22Rv1 (cell line): Measurements from ENCODE around the gene FOXP4.

Experiments used
- ZFX ChIP-seq: fragments of 450-650 bp; IDR thresholded peaks from 2 replicates; pipeline ENCODE4 v1.6.1; 2017; ENCODE audit warnings: antibody characterized with exemption, borderline replicate concordance
- TF ChIP-seq, protein P1 (sequence below): fragments of 450-650 bp; IDR thresholded peaks from 2 replicates; pipeline ENCODE4 v1.5.1; 2017; ENCODE audit warnings: mild to moderate bottlenecking

DNA sequence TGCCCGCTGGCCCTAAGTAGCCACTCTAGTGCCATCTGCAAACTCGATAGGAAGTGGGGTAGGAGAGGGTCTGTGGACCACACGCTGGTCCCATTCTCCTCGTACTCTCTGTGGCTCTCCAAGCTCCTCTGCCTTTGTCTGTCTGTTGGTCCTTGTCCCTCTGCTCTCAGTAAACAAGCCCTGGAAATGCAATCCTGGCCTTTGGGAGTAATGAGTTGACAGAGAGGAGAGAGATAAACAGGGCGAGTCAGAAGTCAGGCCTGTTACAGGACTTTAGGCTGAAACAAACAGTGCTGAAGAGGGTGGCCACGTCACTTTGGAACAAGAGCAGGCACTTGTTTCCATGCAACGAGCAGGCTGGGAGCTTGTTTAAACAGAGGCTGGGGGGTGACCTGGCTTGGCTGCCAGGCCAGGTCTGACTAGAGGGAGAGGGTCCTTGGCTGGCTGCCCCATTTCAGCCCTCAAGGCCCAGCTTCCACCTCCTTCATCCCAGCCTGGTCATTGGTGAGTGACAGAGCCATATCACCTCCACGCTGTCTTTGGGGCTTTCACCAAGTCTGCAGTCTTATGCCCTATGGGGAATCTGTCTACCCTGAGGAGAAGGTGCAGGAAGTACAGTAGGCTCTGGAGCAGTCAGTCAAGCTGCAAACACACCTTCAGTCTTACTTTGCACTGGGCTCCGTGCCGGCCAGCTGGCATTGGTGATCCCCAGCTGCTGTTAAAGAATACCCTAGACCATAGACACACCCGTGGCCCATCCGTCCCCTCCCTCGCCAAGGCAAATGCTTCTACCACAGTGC lies 22.6 kb downstream of the FOXP4 start:
- TF ChIP-seq, protein P1, sequence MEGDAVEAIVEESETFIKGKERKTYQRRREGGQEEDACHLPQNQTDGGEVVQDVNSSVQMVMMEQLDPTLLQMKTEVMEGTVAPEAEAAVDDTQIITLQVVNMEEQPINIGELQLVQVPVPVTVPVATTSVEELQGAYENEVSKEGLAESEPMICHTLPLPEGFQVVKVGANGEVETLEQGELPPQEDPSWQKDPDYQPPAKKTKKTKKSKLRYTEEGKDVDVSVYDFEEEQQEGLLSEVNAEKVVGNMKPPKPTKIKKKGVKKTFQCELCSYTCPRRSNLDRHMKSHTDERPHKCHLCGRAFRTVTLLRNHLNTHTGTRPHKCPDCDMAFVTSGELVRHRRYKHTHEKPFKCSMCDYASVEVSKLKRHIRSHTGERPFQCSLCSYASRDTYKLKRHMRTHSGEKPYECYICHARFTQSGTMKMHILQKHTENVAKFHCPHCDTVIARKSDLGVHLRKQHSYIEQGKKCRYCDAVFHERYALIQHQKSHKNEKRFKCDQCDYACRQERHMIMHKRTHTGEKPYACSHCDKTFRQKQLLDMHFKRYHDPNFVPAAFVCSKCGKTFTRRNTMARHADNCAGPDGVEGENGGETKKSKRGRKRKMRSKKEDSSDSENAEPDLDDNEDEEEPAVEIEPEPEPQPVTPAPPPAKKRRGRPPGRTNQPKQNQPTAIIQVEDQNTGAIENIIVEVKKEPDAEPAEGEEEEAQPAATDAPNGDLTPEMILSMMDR = no peak
- TF ChIP-seq ZFX = no peak
